ENCODE data around the gene CASP4.
"Not testable (repeated sequence)": the region's sequence is repeated elsewhere in the genome, so short reads cannot be mapped to it uniquely, and the experiment has no call there.

Gene CASP4

GRCh38 chr11:104999721-105000120 lies 31.3 kb upstream of the CASP4 start:
- TF ChIP-seq ZNF274 (IDR thresholded peaks at IDR 0.05; ENCODE audit: low read depth, low read length) (no peak), YY1 (IDR thresholded peaks at IDR 0.05; ENCODE audit: insufficient read depth, insufficient read length) (no peak), SUZ12 (IDR thresholded peaks at IDR 0.05; ENCODE audit: extremely low read depth, insufficient read depth, insufficient read length) (no peak)
- Histone ChIP-seq H3K4me1 (ENCODE audit: insufficient read depth, insufficient read length) (no peaks in the 10 kb centered on the region), H3K4me3 (ENCODE audit: insufficient read length, low read depth) (no peak overlapping the region), H3K27me3 (ENCODE audit: insufficient read depth, insufficient read length) (no peaks in the 10 kb centered on the region), H3K9me3 (ENCODE audit: insufficient read depth, low read length) (no peaks in the 10 kb centered on the region), H3K9ac (ENCODE audit: insufficient read length, low read depth) (no peak overlapping the region), H3K36me3 (ENCODE audit: insufficient read depth, insufficient read length, low read length) (no peaks in the 10 kb centered on the region)
- DNase-seq (ENCODE audit: low read depth, low spot score): no peak

- H3K9me3 ChIP-seq (ENCODE audit: insufficient read depth, low read length): no peaks in the 10 kb centered on the region
- no peaks in the 10 kb centered on the region for H3K36me3 ChIP-seq (ENCODE audit: insufficient read depth, insufficient read length, low read length)
- H3K27me3 ChIP-seq (ENCODE audit: insufficient read depth, insufficient read length): no peaks in the 10 kb centered on the region
- H3K4me1 ChIP-seq (ENCODE audit: insufficient read depth, insufficient read length): no peaks in the 10 kb centered on the region
- H3K9ac ChIP-seq (ENCODE audit: insufficient read length, low read depth): no peak overlapping the region
- TF ChIP-seq SUZ12 (IDR thresholded peaks at IDR 0.05; ENCODE audit: extremely low read depth, insufficient read depth, insufficient read length) (no peak), ZNF274 (IDR thresholded peaks at IDR 0.05; ENCODE audit: low read depth, low read length) (no peak), YY1 (IDR thresholded peaks at IDR 0.05; ENCODE audit: insufficient read depth, insufficient read length) (no peak)
- DNase-seq (ENCODE audit: low read depth, low spot score): no peak
- no peak overlapping the region for H3K4me3 ChIP-seq (ENCODE audit: insufficient read length, low read depth)
Observed at GRCh38 chr11:104997288-104997687, 28.9 kb upstream of the CASP4 start.

- Histone ChIP-seq H3K4me1 (ENCODE audit: insufficient read depth, insufficient read length) (no peaks in the 10 kb centered on the region), H3K4me3 (ENCODE audit: insufficient read length, low read depth) (no peak overlapping the region), H3K27me3 (ENCODE audit: insufficient read depth, insufficient read length) (no peaks in the 10 kb centered on the region), H3K9ac (ENCODE audit: insufficient read length, low read depth) (no peak overlapping the region), H3K9me3 (ENCODE audit: insufficient read depth, low read length) (no peaks in the 10 kb centered on the region), H3K36me3 (ENCODE audit: insufficient read depth, insufficient read length, low read length) (no peaks in the 10 kb centered on the region)
- no peak for DNase-seq (ENCODE audit: low read depth, low spot score)
- TF ChIP-seq YY1 (IDR thresholded peaks at IDR 0.05; ENCODE audit: insufficient read depth, insufficient read length) (no peak), ZNF274 (IDR thresholded peaks at IDR 0.05; ENCODE audit: low read depth, low read length) (no peak), SUZ12 (IDR thresholded peaks at IDR 0.05; ENCODE audit: extremely low read depth, insufficient read depth, insufficient read length) (no peak)
Observed at GRCh38 chr11:104995001-104995408, 26.6 kb upstream of the CASP4 start.

GRCh38 chr11:104992781-104993180 lies 24.4 kb upstream of the CASP4 start:
- Histone ChIP-seq H3K9ac (ENCODE audit: insufficient read length, low read depth) (no peak overlapping the region), H3K4me1 (ENCODE audit: insufficient read depth, insufficient read length) (no peaks in the 10 kb centered on the region), H3K36me3 (ENCODE audit: insufficient read depth, insufficient read length, low read length) (no peaks in the 10 kb centered on the region), H3K27me3 (ENCODE audit: insufficient read depth, insufficient read length) (no peaks in the 10 kb centered on the region), H3K4me3 (ENCODE audit: insufficient read length, low read depth) (no peak overlapping the region), H3K9me3 (ENCODE audit: insufficient read depth, low read length) (no peaks in the 10 kb centered on the region)
- DNase-seq (ENCODE audit: low read depth, low spot score): no peak
- TF ChIP-seq YY1 (IDR thresholded peaks at IDR 0.05; ENCODE audit: insufficient read depth, insufficient read length) (no peak), ZNF274 (IDR thresholded peaks at IDR 0.05; ENCODE audit: low read depth, low read length) (no peak), SUZ12 (IDR thresholded peaks at IDR 0.05; ENCODE audit: extremely low read depth, insufficient read depth, insufficient read length) (no peak)

GRCh38 chr11:104991994-104992393 lies 23.6 kb upstream of the CASP4 start:
- no peak overlapping the region for H3K9ac ChIP-seq (ENCODE audit: insufficient read length, low read depth)
- no peaks in the 10 kb centered on the region for H3K36me3 ChIP-seq (ENCODE audit: insufficient read depth, insufficient read length, low read length)
- no peaks in the 10 kb centered on the region for H3K9me3 ChIP-seq (ENCODE audit: insufficient read depth, low read length)
- no peaks in the 10 kb centered on the region for H3K27me3 ChIP-seq (ENCODE audit: insufficient read depth, insufficient read length)
- TF ChIP-seq ZNF274 (IDR thresholded peaks at IDR 0.05; ENCODE audit: low read depth, low read length): no peak
- no peak for TF ChIP-seq YY1 (IDR thresholded peaks at IDR 0.05; ENCODE audit: insufficient read depth, insufficient read length)
- no peak for TF ChIP-seq SUZ12 (IDR thresholded peaks at IDR 0.05; ENCODE audit: extremely low read depth, insufficient read depth, insufficient read length)
- H3K4me3 ChIP-seq (ENCODE audit: insufficient read length, low read depth): no peak overlapping the region
- no peaks in the 10 kb centered on the region for H3K4me1 ChIP-seq (ENCODE audit: insufficient read depth, insufficient read length)
- no peak for DNase-seq (ENCODE audit: low read depth, low spot score)

GRCh38 chr11:104984808-104985207 lies 16.4 kb upstream of the CASP4 start:
- no peak for DNase-seq (ENCODE audit: low read depth, low spot score)
- no peaks in the 10 kb centered on the region for H3K36me3 ChIP-seq (ENCODE audit: insufficient read depth, insufficient read length, low read length)
- H3K4me1 ChIP-seq (ENCODE audit: insufficient read depth, insufficient read length): no peaks in the 10 kb centered on the region
- no peak overlapping the region for H3K9ac ChIP-seq (ENCODE audit: insufficient read length, low read depth)
- H3K4me3 ChIP-seq (ENCODE audit: insufficient read length, low read depth): no peak overlapping the region
- H3K27me3 ChIP-seq (ENCODE audit: insufficient read depth, insufficient read length): no peaks in the 10 kb centered on the region
- no peaks in the 10 kb centered on the region for H3K9me3 ChIP-seq (ENCODE audit: insufficient read depth, low read length)
- TF ChIP-seq ZNF274 (IDR thresholded peaks at IDR 0.05; ENCODE audit: low read depth, low read length) (no peak), YY1 (IDR thresholded peaks at IDR 0.05; ENCODE audit: insufficient read depth, insufficient read length) (no peak)

GRCh38 chr11:104979839-104980238 lies 11.5 kb upstream of the CASP4 start:
- no peak overlapping the region for H3K9ac ChIP-seq (ENCODE audit: insufficient read length, low read depth)
- no peak for DNase-seq (ENCODE audit: low read depth, low spot score)
- no peak for TF ChIP-seq SUZ12 (IDR thresholded peaks at IDR 0.05; ENCODE audit: extremely low read depth, insufficient read depth, insufficient read length)
- TF ChIP-seq ZNF274 (IDR thresholded peaks at IDR 0.05; ENCODE audit: low read depth, low read length): no peak
- no peak for TF ChIP-seq YY1 (IDR thresholded peaks at IDR 0.05; ENCODE audit: insufficient read depth, insufficient read length)
- H3K9me3 ChIP-seq (ENCODE audit: insufficient read depth, low read length): no peaks in the 10 kb centered on the region; the same call in 1 of the 2 replicates
- no peak overlapping the region for H3K4me3 ChIP-seq (ENCODE audit: insufficient read length, low read depth)
- no peaks in the 10 kb centered on the region for H3K27me3 ChIP-seq (ENCODE audit: insufficient read depth, insufficient read length)
- H3K4me1 ChIP-seq (ENCODE audit: insufficient read depth, insufficient read length): no peaks in the 10 kb centered on the region
- H3K36me3 ChIP-seq (ENCODE audit: insufficient read depth, insufficient read length, low read length): no peaks in the 10 kb centered on the region

- DNase-seq (ENCODE audit: low read depth, low spot score): no peak
- Histone ChIP-seq H3K4me3 (ENCODE audit: insufficient read length, low read depth) (no peak overlapping the region), H3K27me3 (ENCODE audit: insufficient read depth, insufficient read length) (no peaks in the 10 kb centered on the region), H3K36me3 (ENCODE audit: insufficient read depth, insufficient read length, low read length) (no peaks in the 10 kb centered on the region), H3K9ac (ENCODE audit: insufficient read length, low read depth) (no peak overlapping the region), H3K9me3 (ENCODE audit: insufficient read depth, low read length) (peaks cover 11% of the 10 kb centered on the region), H3K4me1 (ENCODE audit: insufficient read depth, insufficient read length) (no peaks in the 10 kb centered on the region)
- TF ChIP-seq ZNF274 (IDR thresholded peaks at IDR 0.05; ENCODE audit: low read depth, low read length) (no peak), YY1 (IDR thresholded peaks at IDR 0.05; ENCODE audit: insufficient read depth, insufficient read length) (no peak), SUZ12 (IDR thresholded peaks at IDR 0.05; ENCODE audit: extremely low read depth, insufficient read depth, insufficient read length) (no peak)
Observed at GRCh38 chr11:104973616-104974015, 5.2 kb upstream of the CASP4 start.

GRCh38 chr11:104972924-104973323 lies 4.5 kb upstream of the CASP4 start:
- not testable (repeated sequence) for H3K27me3 ChIP-seq (ENCODE audit: insufficient read depth, insufficient read length); H3K9ac ChIP-seq (ENCODE audit: insufficient read length, low read depth); H3K36me3 ChIP-seq (ENCODE audit: insufficient read depth, insufficient read length, low read length); H3K4me3 ChIP-seq (ENCODE audit: insufficient read length, low read depth); DNase-seq (ENCODE audit: low read depth, low spot score); H3K4me1 ChIP-seq (ENCODE audit: insufficient read depth, insufficient read length)
- peaks cover 11% of the 10 kb centered on the region for H3K9me3 ChIP-seq (ENCODE audit: insufficient read depth, low read length)
